ENCODE results near the gene TPI1.

The TPI1 gene

GRCh38 chr12:6916426-6917200, 49.3 kb downstream of the TPI1 start:
- in situ Hi-C loops (cut with MboI; ENCODE audit: low sequenced_read_pairs): no loop called here

- in situ Hi-C loops (cut with MboI; ENCODE audit: low sequenced_read_pairs): no loop called here
These were observed 50.3 kb downstream of the TPI1 start for GRCh38 chr12:6917491-6918231.

- in situ Hi-C loops (cut with MboI; ENCODE audit: low sequenced_read_pairs): no loop called here
These were observed 52.3 kb downstream of the TPI1 start for GRCh38 chr12:6919588-6919987.
